Measurements from ENCODE around the gene MED29.

GRCh38 chr19:39425744-39426143 is 34.6 kb downstream of the MED29 start:
- TF ChIP-seq, protein P1, sequence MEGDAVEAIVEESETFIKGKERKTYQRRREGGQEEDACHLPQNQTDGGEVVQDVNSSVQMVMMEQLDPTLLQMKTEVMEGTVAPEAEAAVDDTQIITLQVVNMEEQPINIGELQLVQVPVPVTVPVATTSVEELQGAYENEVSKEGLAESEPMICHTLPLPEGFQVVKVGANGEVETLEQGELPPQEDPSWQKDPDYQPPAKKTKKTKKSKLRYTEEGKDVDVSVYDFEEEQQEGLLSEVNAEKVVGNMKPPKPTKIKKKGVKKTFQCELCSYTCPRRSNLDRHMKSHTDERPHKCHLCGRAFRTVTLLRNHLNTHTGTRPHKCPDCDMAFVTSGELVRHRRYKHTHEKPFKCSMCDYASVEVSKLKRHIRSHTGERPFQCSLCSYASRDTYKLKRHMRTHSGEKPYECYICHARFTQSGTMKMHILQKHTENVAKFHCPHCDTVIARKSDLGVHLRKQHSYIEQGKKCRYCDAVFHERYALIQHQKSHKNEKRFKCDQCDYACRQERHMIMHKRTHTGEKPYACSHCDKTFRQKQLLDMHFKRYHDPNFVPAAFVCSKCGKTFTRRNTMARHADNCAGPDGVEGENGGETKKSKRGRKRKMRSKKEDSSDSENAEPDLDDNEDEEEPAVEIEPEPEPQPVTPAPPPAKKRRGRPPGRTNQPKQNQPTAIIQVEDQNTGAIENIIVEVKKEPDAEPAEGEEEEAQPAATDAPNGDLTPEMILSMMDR (IDR thresholded peaks at IDR 0.05; ENCODE audit: insufficient read depth, low read depth, low read length) = no peak
- TF ChIP-seq EZH2 (IDR thresholded peaks at IDR 0.05; ENCODE audit: insufficient read depth, low read length) = no peak
